ENCODE results near the gene CYB5A. TPM values are rescaled to one million over a fixed set of nuclear protein-coding genes. Genes with fewer than 3 reads are reported as not detected.
A peak's percentile ranks its signal among the peaks of the same experiment; 100 is the strongest.

CYB5A gene
- total RNA-seq, 4 donors from 2014 or later, result 45.7 to 95.3 (median 64.5) TPM

DNA sequence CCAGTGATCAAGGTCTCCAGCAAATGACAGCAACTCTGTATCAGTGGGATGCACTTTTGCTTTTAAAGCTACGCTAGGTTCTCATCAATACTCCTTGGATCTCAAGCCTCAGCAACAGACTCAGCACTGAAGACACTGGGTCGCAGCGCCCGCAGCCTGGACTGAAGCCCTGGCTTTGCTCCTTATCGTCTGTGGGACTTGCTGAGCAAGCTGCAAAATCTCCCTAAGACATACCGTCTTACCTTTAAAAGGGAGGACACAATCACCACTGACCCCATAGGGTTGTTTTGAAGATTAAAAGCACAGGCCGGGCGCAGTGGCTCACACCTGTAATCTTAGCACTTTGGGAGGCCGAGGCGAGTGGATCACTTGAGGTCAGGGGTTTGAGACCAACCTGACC is 8.1 kb downstream of the CYB5A start:
- Histone ChIP-seq H3K9me3 (no peaks in the 10 kb centered on the region), H3K4me1 (peaks cover 6 to 25% of the 10 kb centered on the region in 2 donors), H3K27ac (no peak overlapping the region), H3K4me3 (replicated peaks in 1 of 3) (no peak overlapping the region), H3K27me3 (no peaks in the 10 kb centered on the region), H3K36me3 (no peaks in the 10 kb centered on the region)
- TF ChIP-seq, protein P1, sequence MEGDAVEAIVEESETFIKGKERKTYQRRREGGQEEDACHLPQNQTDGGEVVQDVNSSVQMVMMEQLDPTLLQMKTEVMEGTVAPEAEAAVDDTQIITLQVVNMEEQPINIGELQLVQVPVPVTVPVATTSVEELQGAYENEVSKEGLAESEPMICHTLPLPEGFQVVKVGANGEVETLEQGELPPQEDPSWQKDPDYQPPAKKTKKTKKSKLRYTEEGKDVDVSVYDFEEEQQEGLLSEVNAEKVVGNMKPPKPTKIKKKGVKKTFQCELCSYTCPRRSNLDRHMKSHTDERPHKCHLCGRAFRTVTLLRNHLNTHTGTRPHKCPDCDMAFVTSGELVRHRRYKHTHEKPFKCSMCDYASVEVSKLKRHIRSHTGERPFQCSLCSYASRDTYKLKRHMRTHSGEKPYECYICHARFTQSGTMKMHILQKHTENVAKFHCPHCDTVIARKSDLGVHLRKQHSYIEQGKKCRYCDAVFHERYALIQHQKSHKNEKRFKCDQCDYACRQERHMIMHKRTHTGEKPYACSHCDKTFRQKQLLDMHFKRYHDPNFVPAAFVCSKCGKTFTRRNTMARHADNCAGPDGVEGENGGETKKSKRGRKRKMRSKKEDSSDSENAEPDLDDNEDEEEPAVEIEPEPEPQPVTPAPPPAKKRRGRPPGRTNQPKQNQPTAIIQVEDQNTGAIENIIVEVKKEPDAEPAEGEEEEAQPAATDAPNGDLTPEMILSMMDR (IDR thresholded peaks at IDR 0.05), result no peak
- TF ChIP-seq POLR2A (IDR thresholded peaks at IDR 0.05), result no peak
- 92 to 93% methylated on average over 10 of the region's 10 CpGs for WGBS, 2 donors
- DNase-seq, result no peak
- intact Hi-C loops (cut with DNase I), result no loop called here

DNA sequence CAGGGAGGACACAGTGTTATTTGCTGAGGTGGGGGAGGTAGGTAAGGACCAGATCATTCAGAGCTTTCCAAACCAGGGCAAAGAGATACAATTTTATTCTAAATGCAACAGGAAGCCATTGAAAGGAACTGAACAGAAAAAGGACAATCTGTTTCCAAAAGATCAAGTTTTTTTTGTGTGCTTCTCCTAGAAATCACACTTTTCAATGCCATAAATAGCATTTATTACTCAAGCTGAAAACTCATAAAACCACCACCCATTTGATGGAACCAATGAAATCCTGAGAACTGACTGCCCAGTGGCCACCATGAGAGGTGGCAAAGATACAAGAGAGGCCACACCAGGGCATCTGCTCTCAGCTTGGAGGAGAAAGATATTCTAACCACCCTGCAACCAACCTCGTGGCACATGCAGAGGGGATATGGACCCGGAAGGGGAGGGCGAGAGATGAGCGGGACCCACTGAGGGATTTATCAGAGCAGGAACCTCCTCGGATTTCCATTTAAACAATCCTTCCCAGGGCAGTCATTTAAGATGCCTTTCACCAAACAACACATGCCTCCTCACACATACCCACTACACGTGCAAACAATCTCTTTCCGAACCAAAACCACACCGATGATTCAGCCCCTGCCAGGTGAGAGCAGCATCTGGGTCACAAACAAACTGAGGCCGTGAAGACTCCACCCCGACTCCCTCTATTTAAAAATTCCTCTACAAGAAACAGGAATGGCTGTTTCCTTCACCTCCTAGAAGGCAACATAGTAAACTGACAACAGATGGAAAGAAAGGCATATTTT is 8.8 kb downstream of the CYB5A start:
- Histone ChIP-seq H3K4me1 (peaks cover 6 to 28% of the 10 kb centered on the region in 2 donors), H3K36me3 (no peaks in the 10 kb centered on the region), H3K4me3 (replicated peaks in 1 of 3) (no peak overlapping the region), H3K27me3 (no peaks in the 10 kb centered on the region), H3K27ac (no peak overlapping the region), H3K9me3 (no peaks in the 10 kb centered on the region)
- no peak for DNase-seq
- 84 to 86% methylated on average over 10 of the region's 10 CpGs for WGBS, 2 donors
- no peak for TF ChIP-seq POLR2A (IDR thresholded peaks at IDR 0.05)
- TF ChIP-seq, protein P1 (IDR thresholded peaks at IDR 0.05), result no peak
- intact Hi-C loops (cut with DNase I), result no loop called here

DNA sequence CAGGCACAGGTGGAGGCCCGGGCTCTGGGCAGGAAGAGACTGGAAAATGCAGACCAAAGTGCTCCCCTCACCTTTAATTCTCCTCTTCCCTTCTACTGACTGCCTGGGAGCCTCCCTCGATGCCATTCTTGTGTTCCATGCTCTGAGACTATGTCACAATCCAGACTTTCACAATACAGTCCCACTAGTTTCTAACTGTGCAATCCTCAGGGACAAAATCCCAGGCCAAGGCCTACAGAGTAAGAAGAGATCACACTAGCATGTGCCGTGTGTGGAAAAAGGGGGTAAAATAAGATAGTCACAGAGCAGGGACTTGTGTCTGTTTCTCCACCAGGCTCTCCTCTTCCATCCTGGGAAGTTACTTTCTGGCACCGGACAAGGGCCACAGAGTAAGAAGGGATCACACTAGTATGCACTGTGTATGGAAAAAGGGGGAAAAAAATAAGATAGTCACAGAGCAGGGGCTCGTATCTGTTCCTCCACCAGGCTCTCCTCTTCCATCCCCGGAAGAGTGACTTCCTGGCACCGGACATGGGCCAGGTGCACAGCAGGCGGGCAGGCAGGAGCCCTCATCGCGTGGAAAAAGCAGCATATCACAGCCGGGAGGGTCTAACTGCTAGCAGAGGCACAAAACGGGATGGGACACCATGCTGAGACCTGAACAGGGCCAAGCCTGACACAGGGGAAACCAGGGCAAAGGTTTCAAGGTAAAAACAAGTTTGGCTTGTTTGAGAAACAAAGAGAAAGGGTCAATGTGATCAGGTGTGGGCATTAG is 9.6 kb downstream of the CYB5A start:
- no peaks in the 10 kb centered on the region for H3K9me3 ChIP-seq
- intact Hi-C loops (cut with DNase I), result no loop called here
- H3K27me3 ChIP-seq, result no peaks in the 10 kb centered on the region
- TF ChIP-seq, protein P1 (IDR thresholded peaks at IDR 0.05), result no peak
- no peak for TF ChIP-seq POLR2A (IDR thresholded peaks at IDR 0.05)
- H3K36me3 ChIP-seq, result no peaks in the 10 kb centered on the region
- H3K4me1 ChIP-seq, result peaks cover 6 to 28% of the 10 kb centered on the region in 2 donors
- DNase-seq, result no peak
- no peak overlapping the region for H3K4me3 ChIP-seq (replicated peaks in 1 of 3)
- WGBS, 2 donors, result 61 to 74% methylated on average over 12 of the region's 12 CpGs
- peak overlapping the region in 1 of 3 donors; percentile 27 for H3K27ac ChIP-seq

DNA sequence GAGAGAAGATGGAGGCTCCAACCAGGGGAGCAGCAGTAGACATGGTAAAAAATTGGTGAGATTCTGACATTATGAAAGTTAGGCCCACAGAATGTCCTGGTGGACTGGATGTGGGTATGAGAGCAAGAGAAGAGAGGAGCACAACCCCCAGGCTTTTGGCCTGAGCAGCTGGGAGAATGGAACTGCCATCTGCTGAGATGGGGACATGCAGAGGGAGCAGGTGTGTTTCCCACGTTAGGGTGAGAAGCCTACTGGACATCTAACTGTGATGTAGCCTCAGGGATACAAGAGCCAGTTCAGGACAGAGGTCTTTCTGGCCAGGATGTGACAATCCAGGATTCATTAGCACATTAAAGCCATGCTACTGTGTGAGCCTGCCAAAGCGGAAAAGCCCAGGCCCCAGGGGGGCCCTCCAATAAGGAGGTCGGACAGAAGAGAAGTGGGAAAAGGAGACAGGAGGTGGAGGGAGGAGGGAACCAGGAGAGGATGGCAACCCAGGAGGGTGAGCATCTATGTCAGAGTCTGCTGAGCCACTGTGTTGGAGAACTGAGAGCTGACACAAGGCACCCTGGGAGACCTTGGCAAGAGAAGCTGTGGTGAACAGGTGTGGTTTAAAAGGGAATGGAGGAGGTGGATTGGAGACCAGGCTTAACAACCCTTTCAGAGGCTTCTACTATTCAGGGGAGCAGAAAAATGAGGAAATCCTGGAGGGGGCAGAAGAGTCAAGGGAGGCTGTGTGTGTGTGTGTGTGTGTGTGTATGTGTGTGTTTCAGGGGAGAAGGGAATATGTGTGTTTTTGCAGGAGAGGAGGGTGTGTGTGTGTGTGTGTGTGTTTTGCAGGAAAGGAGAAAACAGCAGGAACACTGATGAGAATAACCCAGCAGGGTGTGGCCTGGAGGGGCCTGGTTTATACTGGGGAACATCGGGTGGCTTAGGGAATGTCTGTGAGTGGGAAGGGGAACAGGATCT is 10.5 kb downstream of the CYB5A start:
- intact Hi-C loops (cut with DNase I), result no loop called here
- 60% methylated on average over 4 of the region's 4 CpGs for WGBS, 2 donors
- no peak for DNase-seq

More for the DNA sequence above, 10.5 kb downstream of the CYB5A start:
- Histone ChIP-seq H3K27ac (no peak overlapping the region), H3K36me3 (no peaks in the 10 kb centered on the region), H3K4me1 (peaks cover 6 to 28% of the 10 kb centered on the region in 2 donors), H3K27me3 (no peaks in the 10 kb centered on the region), H3K4me3 (replicated peaks in 1 of 3) (no peak overlapping the region), H3K9me3 (no peaks in the 10 kb centered on the region)
- no peak for TF ChIP-seq POLR2A (IDR thresholded peaks at IDR 0.05)
- TF ChIP-seq, protein P1 (IDR thresholded peaks at IDR 0.05), result no peak

All from thyroid gland (tissue), 4 donors.